Measurements from ENCODE around the gene GALNTL6. TPM values are rescaled to one million over a fixed set of nuclear protein-coding genes. Genes with fewer than 3 reads are reported as not detected.

The GALNTL6 gene
- total RNA-seq, 1 donor from 2014 or later = not detected

- intact Hi-C loops (cut with micrococcal nuclease) = no loop called here
These were observed 66.9 kb downstream of the GALNTL6 start for GRCh38 chr4:171880136-171880535.

DNA sequence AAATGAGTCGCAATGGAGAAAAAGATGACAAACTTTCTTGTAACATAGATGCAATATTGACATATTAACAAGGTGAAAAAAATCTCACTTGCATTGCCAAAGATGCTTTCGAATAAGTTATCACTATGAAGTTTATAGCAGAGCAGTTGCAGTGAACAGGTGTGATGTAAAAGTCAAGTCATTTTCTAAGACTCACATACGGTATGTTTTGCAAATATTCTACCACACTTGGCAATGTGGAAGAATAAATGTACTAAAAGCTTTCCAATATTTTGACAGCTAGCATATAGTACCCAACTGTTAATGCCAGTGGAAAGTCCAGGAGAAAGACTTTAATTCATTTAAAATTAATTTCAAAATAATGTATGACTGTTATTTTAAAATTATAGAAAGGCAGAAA is 76.5 kb downstream of the GALNTL6 start:
- intact Hi-C loops (cut with micrococcal nuclease) = no loop called here

DNA sequence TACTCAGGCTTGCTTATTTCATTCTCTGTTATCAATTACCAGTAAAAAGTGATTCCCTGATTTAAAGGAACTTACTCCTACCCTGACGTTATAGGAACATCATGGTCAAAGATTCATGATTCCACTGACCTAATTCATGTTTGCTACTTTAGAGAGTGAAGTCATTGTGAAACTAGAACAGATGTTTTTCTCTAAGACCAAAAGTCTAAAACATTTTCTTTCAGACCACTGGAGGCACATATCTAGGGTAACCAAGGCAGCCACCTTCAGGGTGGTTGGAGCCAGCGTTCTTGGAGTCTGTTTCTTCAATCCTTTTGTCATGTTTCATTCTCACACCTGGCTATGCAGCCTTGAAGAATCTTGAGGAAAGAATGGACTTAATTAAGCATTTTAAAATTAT is 77.8 kb downstream of the GALNTL6 start:
- intact Hi-C loops (cut with micrococcal nuclease) = no loop called here

- intact Hi-C loops (cut with micrococcal nuclease) = no loop called here
These were observed 83.2 kb downstream of the GALNTL6 start for GRCh38 chr4:171896426-171896825.

DNA sequence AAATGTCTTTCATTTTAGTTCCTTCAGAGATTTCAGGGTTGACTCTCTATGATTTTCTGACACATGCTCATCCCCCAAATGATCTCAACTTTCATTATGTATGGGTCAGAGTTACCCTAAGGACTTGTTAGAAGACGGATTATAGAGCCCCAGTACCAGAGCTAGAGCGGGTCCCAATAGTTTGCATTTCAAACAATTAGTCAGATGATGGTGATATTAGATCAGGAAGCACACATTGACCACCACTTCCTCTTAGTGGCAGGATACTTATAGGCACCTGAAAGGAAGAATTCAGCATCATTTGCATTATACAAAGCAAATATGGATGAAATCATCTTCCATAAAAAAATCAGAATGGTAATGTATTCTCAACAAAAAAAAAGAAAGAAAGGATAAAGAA is 106.1 kb downstream of the GALNTL6 start:
- intact Hi-C loops (cut with micrococcal nuclease) = no loop called here

DNA sequence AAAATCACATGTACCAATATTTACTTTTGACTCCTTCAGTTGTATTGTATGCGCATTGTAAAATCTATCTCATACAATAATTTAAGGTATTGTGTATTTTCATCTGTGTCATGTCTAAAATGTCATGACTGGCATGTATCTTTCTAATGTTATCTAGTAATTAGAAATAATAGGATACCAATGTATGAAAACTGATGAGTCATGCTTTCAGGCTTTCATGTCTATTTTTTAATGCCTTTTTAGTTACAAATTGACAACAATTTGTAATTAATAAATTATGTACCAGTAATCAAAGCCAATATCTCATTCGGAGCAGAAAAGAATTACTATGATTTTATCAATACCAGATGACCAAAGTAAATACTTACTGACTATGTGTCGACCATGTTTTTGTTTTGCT is 107.7 kb downstream of the GALNTL6 start:
- intact Hi-C loops (cut with micrococcal nuclease) = no loop called here

GRCh38 chr4:171924746-171925376 is 111.7 kb downstream of the GALNTL6 start:
- intact Hi-C loops (cut with micrococcal nuclease) = no loop called here

DNA sequence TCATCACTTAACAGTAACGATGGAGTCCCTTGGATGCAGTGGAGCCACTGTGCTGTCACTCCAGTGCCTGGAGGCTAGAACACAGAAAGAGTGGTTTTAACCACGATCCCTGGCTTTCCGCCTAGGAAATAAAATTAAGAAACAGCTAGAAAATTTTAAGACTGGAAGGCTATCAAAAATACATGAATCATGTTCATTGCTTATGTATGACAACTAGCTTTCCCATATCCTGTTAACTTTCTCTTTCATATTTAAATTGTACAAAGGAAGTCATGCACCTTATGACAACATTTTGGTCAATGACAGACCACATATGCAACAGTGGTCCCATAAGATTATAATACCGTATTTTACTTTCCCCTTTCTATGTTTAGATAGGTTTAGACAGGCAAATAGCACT is 115.1 kb downstream of the GALNTL6 start:
- intact Hi-C loops (cut with micrococcal nuclease) = no loop called here

- intact Hi-C loops (cut with micrococcal nuclease) = no loop called here
These were observed 116.3 kb downstream of the GALNTL6 start for GRCh38 chr4:171929477-171929876.

DNA sequence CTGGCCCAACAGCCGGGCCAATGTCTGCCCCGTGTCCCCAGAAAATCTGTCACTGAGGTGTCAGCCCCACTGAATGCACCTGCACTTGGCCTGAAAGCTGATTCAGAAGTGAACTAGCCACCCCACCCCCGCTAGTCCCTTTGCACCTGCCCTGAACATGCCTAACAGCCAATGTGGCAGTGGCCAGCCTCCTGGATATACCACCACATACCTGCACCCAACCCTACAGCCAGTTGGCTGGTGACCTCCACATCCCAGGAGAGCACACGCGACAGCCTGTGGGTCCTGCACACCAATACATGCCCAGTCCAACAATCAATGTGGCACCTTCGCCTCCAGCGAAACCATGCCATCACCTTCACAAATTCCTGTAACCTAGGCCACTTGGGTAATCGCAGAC is 116.7 kb downstream of the GALNTL6 start:
- intact Hi-C loops (cut with micrococcal nuclease) = no loop called here

- intact Hi-C loops (cut with micrococcal nuclease) = no loop called here
These were observed 119.0 kb downstream of the GALNTL6 start for GRCh38 chr4:171932238-171932637.

DNA sequence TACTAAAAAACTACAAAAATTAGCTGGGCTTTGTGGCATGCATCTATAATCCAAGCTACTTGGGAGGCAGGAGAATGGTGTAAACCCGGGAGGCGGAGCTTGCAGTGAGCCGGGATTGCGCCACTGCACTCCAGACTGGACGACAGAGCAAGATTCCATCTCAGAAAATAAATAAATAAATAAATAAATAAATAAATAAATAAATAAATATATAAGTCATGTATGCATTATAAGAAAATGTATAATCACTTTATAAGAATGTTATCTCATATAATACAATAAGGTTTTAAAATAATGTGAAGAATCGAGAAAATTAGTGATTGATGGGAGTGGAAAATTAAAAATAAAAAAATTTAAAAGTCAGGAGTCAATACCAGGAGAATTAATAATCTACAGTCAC is 127.5 kb downstream of the GALNTL6 start:
- intact Hi-C loops (cut with micrococcal nuclease) = no loop called here

DNA sequence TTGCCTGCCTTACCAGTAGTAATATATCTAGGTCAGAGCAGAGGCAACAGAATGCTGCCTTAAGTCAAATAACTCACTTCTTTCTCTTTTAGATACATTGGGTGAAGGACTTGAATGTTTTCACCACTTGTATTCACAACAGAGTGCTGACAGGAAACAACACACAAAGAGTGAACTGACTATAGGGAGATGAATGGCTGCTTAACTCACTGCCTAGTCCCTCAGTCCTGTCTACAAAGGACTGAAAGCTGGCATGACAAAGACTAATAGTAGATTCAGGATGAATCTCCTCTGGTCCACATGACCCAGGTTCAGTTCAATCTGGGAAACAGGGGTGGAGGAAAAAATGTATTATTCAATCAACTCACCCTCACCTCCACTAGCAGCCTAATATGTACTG is 134.2 kb downstream of the GALNTL6 start:
- intact Hi-C loops (cut with micrococcal nuclease) = no loop called here

DNA sequence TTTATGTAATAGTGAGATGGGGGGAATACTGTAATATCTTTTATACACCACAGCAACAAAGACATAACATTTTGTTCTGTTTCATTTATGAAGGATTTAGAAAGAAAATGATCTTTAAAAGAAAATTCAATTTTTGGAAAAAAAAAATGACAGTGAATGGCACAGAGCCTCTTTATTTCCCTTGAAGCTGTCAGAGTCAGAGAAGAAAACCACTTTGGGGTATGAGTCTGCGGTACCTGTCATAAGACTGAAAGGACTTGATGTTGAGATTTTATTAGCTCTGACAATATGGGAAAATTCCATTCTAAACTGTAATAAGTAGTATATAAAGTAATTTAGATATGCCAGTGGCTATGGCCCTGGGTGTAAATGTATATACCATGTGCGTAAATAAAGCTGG is 134.8 kb downstream of the GALNTL6 start:
- intact Hi-C loops (cut with micrococcal nuclease) = no loop called here

GRCh38 chr4:171954650-171955049 is 141.4 kb downstream of the GALNTL6 start:
- intact Hi-C loops (cut with micrococcal nuclease) = no loop called here

GRCh38 chr4:171956678-171957077 is 143.5 kb downstream of the GALNTL6 start:
- intact Hi-C loops (cut with micrococcal nuclease) = no loop called here

- intact Hi-C loops (cut with micrococcal nuclease) = no loop called here
These were observed 148.9 kb downstream of the GALNTL6 start for GRCh38 chr4:171962110-171962509.

GRCh38 chr4:171966356-171966755 is 153.2 kb downstream of the GALNTL6 start:
- intact Hi-C loops (cut with micrococcal nuclease) = no loop called here

- intact Hi-C loops (cut with micrococcal nuclease) = no loop called here
These were observed 165.0 kb downstream of the GALNTL6 start for GRCh38 chr4:171978216-171978615.

- intact Hi-C loops (cut with micrococcal nuclease) = no loop called here
These were observed 166.3 kb downstream of the GALNTL6 start for GRCh38 chr4:171979461-171979860.

GRCh38 chr4:171981185-171981584 is 168.0 kb downstream of the GALNTL6 start:
- intact Hi-C loops (cut with micrococcal nuclease) = no loop called here

DNA sequence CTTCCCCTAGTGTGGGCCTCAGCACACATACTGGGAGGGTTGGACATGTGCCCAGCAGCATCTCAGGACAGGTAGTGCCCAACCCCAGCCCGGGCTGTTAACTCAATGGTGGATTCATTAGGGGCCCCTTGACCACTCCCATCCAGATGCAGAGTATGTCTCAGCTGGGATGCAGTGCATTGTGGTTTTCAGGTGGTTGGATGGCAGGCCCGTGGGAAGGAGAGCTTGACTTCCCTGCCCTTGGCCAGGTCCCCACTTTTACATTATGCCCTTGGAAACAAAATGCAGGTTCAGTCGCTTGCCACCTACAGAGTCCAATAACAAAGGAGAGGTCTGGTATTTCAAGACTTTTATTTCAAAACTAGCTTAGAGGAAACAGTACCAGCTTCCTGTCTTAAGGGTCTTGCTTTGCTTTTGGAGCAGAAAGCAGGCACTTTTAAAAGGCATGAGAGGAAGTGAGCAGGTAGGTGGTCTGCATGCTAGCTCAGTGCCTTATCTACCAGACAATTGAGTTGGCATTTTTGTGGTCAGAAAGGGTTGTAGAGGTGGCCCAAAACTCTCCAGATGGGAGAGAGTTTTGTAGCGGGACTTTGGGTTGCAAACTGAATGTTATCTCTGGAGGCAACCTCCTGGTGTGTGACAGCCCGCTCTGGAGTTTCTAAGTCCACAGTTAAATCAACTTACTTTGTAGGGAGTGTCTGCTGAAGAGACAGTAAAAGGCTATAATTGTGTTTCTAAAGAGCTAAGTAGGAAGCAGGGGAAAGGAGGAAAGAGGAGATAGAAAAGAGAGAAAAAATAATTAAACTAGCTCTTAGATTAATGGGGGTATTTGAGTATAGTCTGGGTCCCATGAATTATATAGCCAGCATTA is 171.0 kb downstream of the GALNTL6 start:
- intact Hi-C loops (cut with micrococcal nuclease) = no loop called here

- intact Hi-C loops (cut with micrococcal nuclease) = no loop called here
These were observed 171.9 kb downstream of the GALNTL6 start for GRCh38 chr4:171985129-171985528.

Data from T-helper 1 cell treated with Interleukin-12 subunit alpha and Interleukin-12 subunit beta and Interleukin-4 antibody, amounts not matched to agents 30 ng/mL and 1 ng/mL, for 36 hours (primary cell).